ENCODE data around the gene GPR32.

DNA sequence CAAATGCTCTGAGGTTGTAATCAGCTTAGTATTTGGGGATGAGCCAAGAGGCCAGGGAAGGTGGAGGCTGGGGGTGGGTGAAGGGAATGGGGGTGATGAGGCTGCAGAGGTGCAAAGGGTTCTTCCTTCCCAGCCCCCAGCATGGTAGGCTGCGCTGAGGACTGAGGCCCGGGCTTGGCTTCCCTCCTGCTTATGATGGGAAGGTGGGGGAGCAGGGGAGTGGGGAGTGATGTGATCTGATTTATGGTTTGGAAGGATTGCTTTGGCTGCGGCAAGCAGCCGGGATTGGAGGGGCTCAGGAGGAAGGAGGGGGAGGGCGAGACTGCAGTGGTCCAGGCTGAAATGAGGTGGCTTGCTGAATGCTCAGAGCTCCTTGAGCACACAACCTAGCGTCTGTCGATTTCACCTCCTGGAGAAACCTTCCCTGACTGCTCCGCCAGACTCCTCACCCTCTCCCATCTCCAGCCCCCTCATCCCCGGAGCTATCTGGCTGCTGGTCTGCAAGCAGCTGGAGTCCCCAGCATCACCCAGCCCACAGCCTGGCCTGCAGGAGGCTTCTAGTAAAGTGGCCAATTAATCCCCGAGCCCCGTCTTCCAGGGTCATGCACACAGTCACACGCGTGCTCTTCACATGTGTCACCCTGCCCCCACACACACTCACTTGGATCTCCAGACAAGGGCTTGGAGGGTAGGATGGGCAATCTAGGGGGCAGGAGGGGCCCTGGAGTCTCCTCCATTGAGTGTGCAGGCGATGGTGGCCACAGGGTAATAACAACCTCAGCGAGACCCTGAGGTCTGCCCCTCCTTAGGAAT, 47.9 kb upstream of the GPR32 start:
- TF ChIP-seq CTCF (IDR thresholded peaks at IDR 0.05) (no peak), POLR2A (IDR thresholded peaks at IDR 0.05) (no peak)

Measured in Peyer's patch (tissue), 4 donors.